ENCODE data around the gene MAPKBP1. TPM values are rescaled to one million over a fixed set of nuclear protein-coding genes. Genes with fewer than 3 reads are reported as not detected.

The MAPKBP1 gene
- total RNA-seq, 1 donor, result 22.8 TPM

GRCh38 chr15:41871175-41871905 is 97.1 kb downstream of the MAPKBP1 start:
- peaks cover 7% of the 10 kb centered on the region for H3K4me1 ChIP-seq (ENCODE audit: insufficient read depth, low read length)
- H3K4me2 ChIP-seq (ENCODE audit: insufficient read depth, low read length), result no peak overlapping the region
- H3K27me3 ChIP-seq (ENCODE audit: insufficient read depth, low read length), result peaks cover 4% of the 10 kb centered on the region
- no peak overlapping the region for H2AFZ ChIP-seq (ENCODE audit: low read length)
- TF ChIP-seq CTCF (IDR thresholded peaks at IDR 0.05; ENCODE audit: extremely low read depth, low read depth, low read length), result no peak
- no peaks in the 10 kb centered on the region for H3K79me2 ChIP-seq (ENCODE audit: insufficient read depth, low read length)
- no peak overlapping the region for H3K4me3 ChIP-seq (ENCODE audit: insufficient read depth, low read length)
- DNase-seq (ENCODE audit: insufficient read length, low spot score, missing footprints), result no peak
- no peak overlapping the region for H3K27ac ChIP-seq (ENCODE audit: low read depth, low read length)
- no peaks in the 10 kb centered on the region for H4K20me1 ChIP-seq (ENCODE audit: insufficient read depth, low read length)
- no peaks in the 10 kb centered on the region for H3K9me3 ChIP-seq (ENCODE audit: low read depth, low read length)
- no peaks in the 10 kb centered on the region for H3K36me3 ChIP-seq (ENCODE audit: insufficient read depth, low read length)

- no peak overlapping the region for H3K27ac ChIP-seq (ENCODE audit: low read depth, low read length)
- H3K27me3 ChIP-seq (ENCODE audit: insufficient read depth, low read length), result peaks cover 4% of the 10 kb centered on the region
- no peaks in the 10 kb centered on the region for H3K9me3 ChIP-seq (ENCODE audit: low read depth, low read length)
- H2AFZ ChIP-seq (ENCODE audit: low read length), result no peak overlapping the region
- H3K4me3 ChIP-seq (ENCODE audit: insufficient read depth, low read length), result no peak overlapping the region
- no peak overlapping the region for H3K4me2 ChIP-seq (ENCODE audit: insufficient read depth, low read length)
- no peaks in the 10 kb centered on the region for H3K36me3 ChIP-seq (ENCODE audit: insufficient read depth, low read length)
- H3K79me2 ChIP-seq (ENCODE audit: insufficient read depth, low read length), result no peaks in the 10 kb centered on the region
- no peaks in the 10 kb centered on the region for H4K20me1 ChIP-seq (ENCODE audit: insufficient read depth, low read length)
- no peak for TF ChIP-seq CTCF (IDR thresholded peaks at IDR 0.05; ENCODE audit: extremely low read depth, low read depth, low read length)
- peaks cover 7% of the 10 kb centered on the region for H3K4me1 ChIP-seq (ENCODE audit: insufficient read depth, low read length)
- DNase-seq (ENCODE audit: insufficient read length, low spot score, missing footprints), result no peak
These were observed 98.0 kb downstream of the MAPKBP1 start for GRCh38 chr15:41872166-41872747.

GRCh38 chr15:41873711-41874110 is 99.4 kb downstream of the MAPKBP1 start:
- Histone ChIP-seq H3K27ac (ENCODE audit: low read depth, low read length) (no peak overlapping the region), H4K20me1 (ENCODE audit: insufficient read depth, low read length) (no peaks in the 10 kb centered on the region), H3K27me3 (ENCODE audit: insufficient read depth, low read length) (peaks cover 4% of the 10 kb centered on the region), H3K4me2 (ENCODE audit: insufficient read depth, low read length) (no peak overlapping the region), H3K79me2 (ENCODE audit: insufficient read depth, low read length) (no peaks in the 10 kb centered on the region), H3K4me3 (ENCODE audit: insufficient read depth, low read length) (no peak overlapping the region), H3K9me3 (ENCODE audit: low read depth, low read length) (no peaks in the 10 kb centered on the region), H3K4me1 (ENCODE audit: insufficient read depth, low read length) (peaks cover 7% of the 10 kb centered on the region), H3K36me3 (ENCODE audit: insufficient read depth, low read length) (no peaks in the 10 kb centered on the region), H2AFZ (ENCODE audit: low read length) (no peak overlapping the region)
- TF ChIP-seq CTCF (IDR thresholded peaks at IDR 0.05; ENCODE audit: extremely low read depth, low read depth, low read length), result no peak
- DNase-seq (ENCODE audit: insufficient read length, low spot score, missing footprints), result no peak

GRCh38 chr15:41874736-41875135 is 100.5 kb downstream of the MAPKBP1 start:
- Histone ChIP-seq H3K9me3 (ENCODE audit: low read depth, low read length) (no peaks in the 10 kb centered on the region), H3K27ac (ENCODE audit: low read depth, low read length) (no peak overlapping the region), H3K36me3 (ENCODE audit: insufficient read depth, low read length) (no peaks in the 10 kb centered on the region), H3K4me2 (ENCODE audit: insufficient read depth, low read length) (no peak overlapping the region), H3K27me3 (ENCODE audit: insufficient read depth, low read length) (peaks cover 4% of the 10 kb centered on the region), H3K79me2 (ENCODE audit: insufficient read depth, low read length) (no peaks in the 10 kb centered on the region), H2AFZ (ENCODE audit: low read length) (no peak overlapping the region), H4K20me1 (ENCODE audit: insufficient read depth, low read length) (no peaks in the 10 kb centered on the region), H3K4me3 (ENCODE audit: insufficient read depth, low read length) (no peak overlapping the region), H3K4me1 (ENCODE audit: insufficient read depth, low read length) (peaks cover 7% of the 10 kb centered on the region)
- DNase-seq (ENCODE audit: insufficient read length, low spot score, missing footprints), result no peak
- TF ChIP-seq CTCF (IDR thresholded peaks at IDR 0.05; ENCODE audit: extremely low read depth, low read depth, low read length), result no peak

Measured in osteoblast (primary cell).